HL-60/S4 treated with phorbol 12-myristate 13-acetate at 8.2 ng/mL for 4 days and 3 days (cell line): Measurements from ENCODE around the gene PURA.

Experiments used
- in situ Hi-C: fragments of 300-500 bp; cut with MboI; formaldehyde crosslinking; loops from 2 replicates; pipeline ENCODE4 v1.15.0; 2022; ENCODE audit warnings: low sequenced_read_pairs

The PURA gene

DNA sequence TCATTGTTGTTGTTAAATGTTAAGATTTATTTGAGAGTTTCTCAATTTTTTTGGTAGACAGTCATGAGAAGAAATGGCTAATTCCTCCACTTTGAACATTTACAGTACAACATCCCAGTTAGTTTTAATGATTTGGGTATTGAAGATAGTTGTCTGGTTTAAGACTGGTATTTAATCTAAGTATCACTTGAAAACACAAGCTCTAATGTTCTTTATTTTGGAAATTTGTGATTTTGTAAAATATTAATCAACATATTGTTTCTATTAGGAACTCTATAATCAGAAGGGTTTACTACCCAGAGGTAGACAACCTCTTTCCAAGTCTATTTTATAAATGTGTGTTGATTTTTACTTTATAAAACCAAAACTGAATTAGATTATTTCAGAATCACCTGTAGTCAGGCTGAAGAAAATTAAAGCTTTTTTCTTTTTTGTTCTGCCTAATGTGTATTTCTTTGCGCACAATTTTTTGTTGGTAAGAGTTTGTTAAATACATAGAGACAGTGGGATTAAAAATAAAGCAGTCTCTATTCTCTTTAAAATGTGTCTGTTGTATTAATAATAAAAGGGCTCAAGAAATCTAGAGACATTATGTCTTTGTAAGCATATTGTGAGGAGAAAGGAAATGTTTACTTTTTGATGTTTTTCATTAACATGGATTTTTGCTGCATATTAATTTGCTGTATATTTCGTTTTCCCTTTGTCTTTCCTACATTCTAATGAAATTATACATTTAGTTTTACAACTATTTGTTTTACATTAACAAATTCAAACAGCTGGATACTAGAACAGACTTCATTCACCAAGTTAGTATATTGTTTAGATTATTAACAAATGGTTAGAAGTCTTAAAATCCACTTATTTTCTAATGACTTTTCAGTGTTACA lies 3.9 kb upstream of the PURA start:
- in situ Hi-C loops, result no loop called here

GRCh38 chr5:140110646-140110957 lies 3.3 kb upstream of the PURA start:
- in situ Hi-C loops, result no loop called here

DNA sequence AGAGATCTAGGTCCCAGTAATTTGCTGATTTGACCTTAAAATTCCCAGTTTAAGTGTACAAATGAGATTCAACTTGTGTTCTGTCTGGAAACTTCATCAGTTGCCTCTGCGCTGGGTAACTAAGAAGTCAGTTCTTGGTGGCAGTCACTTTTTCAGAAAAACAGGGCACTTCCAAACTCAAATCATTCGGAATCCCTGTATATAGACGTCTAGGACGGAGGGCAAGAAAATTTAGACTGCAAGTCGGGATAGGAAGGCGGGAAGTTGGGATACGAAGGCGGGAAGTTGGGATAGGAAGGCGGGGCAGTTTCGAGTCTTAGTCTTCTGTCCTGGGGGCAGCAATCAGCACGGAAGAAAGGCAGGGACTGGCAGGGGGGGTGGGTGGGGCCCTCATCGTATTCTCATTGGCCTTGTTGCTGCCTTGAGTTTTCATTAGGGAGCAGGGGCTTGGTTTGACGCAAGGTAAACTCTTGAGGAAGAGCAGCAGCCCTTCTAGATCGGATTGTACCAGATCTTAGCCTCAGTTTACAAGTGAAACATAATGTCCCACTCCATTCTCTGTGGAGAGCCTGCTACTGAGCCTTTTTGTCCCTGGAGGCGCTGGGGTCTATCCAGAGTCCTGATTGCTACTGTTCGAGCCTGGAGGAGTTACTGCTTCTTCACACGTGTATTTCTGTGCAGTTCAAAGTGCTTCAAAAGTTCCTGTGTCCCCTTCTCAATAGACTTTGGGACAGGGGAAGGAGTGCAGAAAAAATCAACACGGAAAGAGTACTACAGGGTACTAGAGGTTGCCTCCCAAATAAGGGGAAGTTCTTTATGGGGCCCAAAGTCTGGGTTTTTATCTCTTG lies 2.7 kb upstream of the PURA start:
- in situ Hi-C loops, result no loop called here

DNA sequence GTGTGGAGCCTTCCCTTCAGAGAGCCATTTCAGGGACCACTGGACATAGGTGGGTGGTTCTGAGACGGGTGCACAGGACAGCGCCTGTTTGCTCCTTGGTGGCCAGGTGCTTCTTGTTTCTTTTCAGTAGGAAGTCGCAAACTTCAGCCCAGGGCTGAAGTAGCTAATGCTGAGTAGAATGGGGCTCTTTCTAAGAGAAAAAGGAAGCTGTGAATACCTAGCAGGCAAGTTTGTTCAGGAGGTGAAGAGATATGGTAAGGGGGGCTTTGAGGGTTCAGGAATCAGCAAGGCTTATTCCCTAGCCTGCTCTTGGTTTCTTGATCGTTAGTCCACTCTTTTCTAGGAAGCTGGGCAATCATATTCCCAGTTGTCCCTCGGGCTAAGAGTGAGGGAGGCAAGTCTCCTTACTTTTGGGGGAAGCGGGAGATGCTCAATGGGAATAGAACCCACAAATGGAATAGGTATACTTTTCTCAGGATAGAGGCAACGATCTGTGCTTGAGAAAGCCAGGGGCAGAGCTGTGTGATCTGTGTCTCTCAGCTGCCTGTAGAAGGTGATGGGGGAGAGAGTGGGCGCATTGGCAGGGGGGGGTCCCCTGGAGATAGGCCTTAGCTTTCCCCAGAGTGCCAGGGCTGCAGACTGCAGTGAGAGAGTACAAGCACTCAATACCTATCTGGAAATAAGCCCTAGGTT lies 1.9 kb upstream of the PURA start:
- in situ Hi-C loops, result no loop called here

GRCh38 chr5:140112685-140113179 lies 1.2 kb upstream of the PURA start:
- in situ Hi-C loops, result no loop called here

GRCh38 chr5:140113180-140113698 lies 670 bp upstream of the PURA start:
- in situ Hi-C loops, result no loop called here

- in situ Hi-C loops, result no loop called here
Observed at GRCh38 chr5:140114341-140115185, 654 bp downstream of the PURA start.

DNA sequence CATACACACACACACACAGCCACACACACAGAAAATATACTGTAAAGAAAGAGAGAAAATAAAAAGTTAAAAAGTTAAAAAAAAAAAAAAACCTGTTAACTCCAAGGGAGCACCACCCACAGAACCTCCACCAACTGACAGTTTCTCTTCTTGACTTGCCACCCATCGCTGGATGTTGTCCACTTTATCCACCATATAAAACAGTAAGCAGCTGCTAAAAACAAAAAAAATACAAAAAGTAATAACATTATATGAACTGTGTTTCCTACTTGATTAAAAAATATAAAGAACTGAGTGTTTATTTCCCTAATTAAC lies 1.2 kb downstream of the PURA start:
- in situ Hi-C loops, result no loop called here

- in situ Hi-C loops, result no loop called here
Observed at GRCh38 chr5:140116716-140117115, 2.8 kb downstream of the PURA start.

DNA sequence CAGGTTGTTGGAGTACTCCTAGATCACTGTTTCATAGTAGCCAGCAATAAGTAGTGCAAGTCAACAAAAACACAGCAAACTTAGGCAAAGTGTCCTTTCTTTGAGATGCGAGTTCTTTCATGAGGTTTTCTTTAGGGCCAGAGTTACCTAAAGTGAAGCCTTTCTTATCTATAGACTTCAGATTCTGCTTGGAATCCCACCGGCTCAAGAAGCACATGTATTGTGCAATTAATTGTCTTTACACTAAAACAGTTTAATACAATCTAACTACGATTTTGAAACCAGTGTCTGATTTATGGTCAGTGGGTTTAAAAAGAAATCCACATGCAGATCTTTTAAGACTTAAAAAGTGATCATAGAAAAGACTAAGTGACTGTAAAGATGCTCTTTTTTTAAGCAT lies 3.6 kb downstream of the PURA start:
- in situ Hi-C loops, result no loop called here

DNA sequence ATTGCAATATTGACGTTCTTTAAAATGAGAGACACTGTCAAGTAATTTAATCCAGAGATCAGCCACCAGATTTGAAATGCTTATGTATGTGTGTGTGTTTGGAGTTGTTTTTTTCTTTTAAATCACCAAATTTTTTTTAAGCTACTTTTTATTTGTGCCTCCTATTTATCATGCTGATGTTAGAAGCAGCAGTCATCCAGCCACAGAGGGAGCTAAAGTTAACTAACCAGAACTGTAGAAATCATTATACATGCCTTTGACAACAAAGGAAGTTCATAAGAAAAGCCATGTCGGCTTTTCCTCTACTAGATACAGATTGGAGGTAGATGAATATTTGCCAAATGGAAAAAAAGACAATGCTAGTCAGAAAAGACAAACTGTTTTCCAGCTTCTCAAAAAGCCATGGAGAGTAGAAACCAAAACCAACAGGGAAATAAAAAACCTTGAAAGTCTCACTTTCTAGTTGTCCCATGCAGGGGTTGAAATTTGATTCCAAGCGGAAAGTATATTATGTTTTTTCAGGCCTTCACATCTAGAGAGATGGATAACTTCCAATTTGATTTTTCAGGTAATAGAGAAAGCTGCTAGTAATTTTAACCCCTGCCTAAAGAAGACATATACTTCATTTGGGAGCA lies 4.5 kb downstream of the PURA start:
- in situ Hi-C loops, result no loop called here

DNA sequence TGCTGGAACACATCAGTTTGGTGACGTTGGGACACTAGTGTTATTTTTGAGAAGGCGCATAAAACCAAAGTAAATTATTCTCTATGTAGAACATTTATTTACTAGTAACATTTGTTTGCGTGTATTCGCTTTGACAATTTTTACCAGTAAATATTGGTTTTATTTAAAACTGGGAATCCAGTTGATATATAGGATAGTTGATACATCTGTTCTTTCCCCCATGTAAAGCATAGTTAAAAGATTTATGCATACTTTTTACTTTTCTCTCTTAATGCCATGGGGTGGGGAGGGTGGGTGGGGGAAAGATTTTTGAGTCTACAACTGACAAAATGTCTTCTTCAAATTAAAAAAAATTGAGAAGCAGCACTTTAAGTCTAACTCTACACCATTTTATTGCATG lies 11.7 kb downstream of the PURA start, which contains the start of gene IGIP:
IGIP (plus strand) TSS at position 301 of the 400 bp plus-strand sequence. CDS start 2,540 bp downstream, outside the sequence.
- in situ Hi-C loops, result no loop called here

DNA sequence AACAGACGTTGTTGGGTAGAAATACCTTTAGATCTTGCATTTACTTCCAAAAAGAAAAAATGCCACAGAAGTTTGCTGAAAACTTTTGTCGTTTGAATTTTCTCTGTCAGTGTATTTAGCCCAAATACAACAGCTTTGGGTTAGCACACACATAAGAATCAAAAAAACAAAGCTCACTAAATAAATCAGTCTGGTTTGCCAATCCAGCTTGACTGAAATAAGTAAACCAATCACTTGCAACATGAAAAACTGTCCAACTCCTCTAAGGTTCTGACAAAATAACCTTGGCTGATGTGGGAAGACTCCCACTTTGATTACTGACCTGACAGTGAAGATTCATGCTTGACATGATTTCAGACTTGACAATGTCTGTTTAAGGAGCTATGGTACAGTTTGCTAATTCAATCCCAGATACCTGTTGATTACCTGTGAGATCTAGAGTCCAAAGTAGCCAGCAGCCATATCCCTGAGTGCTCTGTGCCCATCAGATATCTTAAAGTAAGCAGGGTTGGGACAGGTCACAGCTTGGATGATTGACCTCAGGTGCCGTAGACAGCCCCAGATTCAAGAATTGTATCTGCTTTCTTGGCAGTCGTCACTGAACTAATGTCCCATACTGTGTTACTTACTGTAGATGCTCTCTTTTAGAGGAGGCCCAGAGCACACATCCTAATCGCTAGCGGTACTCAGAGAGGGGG lies 12.6 kb downstream of the PURA start:
- in situ Hi-C loops, result no loop called here

DNA sequence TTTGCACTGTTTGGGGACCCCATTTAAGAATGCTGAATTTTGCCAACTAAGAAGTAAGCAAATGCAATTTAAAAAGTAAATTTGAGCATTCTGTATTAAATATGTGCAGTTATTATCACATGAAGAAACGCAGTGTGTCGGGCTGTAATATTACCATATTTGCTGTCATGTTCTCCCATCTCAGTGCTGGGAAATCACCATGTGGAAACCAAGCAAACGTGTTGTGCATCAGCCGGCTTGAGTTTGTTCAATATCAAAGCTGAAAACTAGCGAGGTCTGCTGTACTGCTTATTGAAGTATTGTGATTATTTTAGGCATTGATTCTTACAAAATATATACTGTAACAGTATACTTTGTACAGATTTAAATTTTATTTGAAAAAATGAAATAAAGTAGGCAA lies 14.5 kb downstream of the PURA start:
- in situ Hi-C loops, result no loop called here

DNA sequence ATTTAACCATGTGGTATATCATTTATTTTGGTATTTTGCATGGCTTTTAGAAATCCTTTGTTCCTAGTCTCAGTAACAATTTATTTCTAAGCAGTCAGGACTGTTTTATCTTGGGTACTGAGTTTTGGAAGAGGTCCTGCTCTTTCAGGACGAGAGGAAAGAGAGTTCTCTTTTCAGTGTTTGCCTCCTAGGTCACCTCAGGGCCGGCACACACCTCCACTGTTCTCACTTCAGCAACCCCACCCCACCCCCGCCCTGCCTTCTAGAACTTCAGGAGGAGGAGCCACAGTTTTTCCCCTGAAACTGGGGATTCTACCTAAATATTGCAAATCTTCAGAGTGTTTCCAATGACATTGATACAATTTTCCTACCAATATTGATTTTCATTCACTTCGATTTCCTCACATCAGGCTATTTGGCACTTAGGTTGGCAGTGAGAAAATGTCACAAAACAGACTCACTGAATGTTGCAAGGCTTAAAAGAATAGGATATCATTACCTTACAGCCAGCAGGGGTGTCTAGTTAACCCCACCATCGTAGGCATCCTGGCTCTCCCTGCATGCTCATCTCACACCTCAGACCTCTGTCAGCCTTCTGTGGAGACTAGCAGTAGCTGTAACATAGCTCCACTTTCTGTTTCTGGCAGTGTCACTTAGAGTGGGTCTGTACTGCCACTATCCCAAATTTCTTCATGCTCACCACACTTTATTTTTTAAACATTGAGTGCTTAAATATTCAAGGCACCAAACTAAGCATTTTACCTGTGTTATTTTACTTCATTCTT lies 17.2 kb downstream of the PURA start:
- in situ Hi-C loops, result no loop called here

DNA sequence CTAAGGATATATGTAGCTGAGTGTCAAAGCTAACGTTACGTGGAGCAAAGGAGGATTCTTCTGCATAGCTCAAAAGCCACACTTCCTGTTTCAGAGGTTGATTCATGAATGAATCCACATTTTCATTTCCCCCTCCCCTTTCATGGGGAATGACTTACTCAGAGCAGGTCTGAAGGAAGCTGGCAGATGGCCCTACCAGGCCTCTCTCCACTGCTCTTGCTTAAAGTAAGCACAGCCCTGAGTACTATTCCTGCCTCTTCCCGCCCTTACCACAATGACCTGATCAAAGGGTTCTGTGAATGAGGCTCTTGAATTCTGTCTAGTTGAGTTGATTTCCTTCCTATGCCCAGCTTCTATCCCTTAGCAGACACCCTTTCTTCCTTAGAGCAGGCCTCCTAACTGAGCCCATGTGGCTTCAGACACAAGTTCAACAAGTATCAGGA lies 18.1 kb downstream of the PURA start:
- in situ Hi-C loops, result no loop called here

- in situ Hi-C loops, result no loop called here
Observed at GRCh38 chr5:140133514-140134167, 19.7 kb downstream of the PURA start.
